ENCODE data around the gene TEAD1.

GRCh38 chr11:12871241-12871640 lies 197.0 kb downstream of the TEAD1 start:
- TF ChIP-seq EP300 (IDR thresholded peaks at IDR 0.05) (no peak), POLR2AphosphoS5 (IDR thresholded peaks at IDR 0.05) (no peak), CTCF (IDR thresholded peaks at IDR 0.05) (no peak), POLR2A (IDR thresholded peaks at IDR 0.05) (no peak)
